Measurements from ENCODE around the gene GALNT3.

The GALNT3 gene

DNA sequence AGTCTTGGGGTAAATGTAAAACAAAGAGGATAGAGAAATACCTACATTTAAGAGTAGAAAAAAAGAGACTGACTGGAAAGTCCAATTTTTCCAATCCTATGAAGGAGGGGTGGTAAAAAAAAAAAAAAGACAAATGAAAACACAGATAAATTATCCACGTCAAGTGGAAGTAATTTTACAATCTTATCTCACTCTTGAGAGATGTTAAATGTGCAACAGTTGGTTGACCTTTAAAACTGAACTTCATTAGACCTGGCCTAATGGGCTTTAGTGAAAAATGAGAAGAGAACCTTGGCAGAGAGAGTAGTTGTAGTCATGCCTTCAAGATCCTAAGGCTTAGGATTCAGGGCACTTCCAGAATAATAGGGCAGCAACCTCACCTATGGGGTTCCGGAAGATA is 20.4 kb downstream of the GALNT3 start:
- Histone ChIP-seq H3K9me3 (replicated peaks; ENCODE audit: insufficient read depth, low read length) (no peaks in the 10 kb centered on the region), H3K9me2 (replicated peaks; ENCODE audit: insufficient read depth, low read length) (no peaks in the 10 kb centered on the region), H4K20me1 (ENCODE audit: insufficient read depth, low read length) (no peaks in the 10 kb centered on the region), H3K4me2 (ENCODE audit: low read depth, low read length) (no peak overlapping the region), H3K27ac (ENCODE audit: low read length) (no peak overlapping the region), H3K79me2 (ENCODE audit: low read length) (peaks cover 35% of the 10 kb centered on the region), H3K4me1 (ENCODE audit: low read length) (no peaks in the 10 kb centered on the region), H3K9ac (ENCODE audit: low read length) (no peak overlapping the region), H3K27me3 (replicated peaks; ENCODE audit: insufficient read depth, low read length) (no peaks in the 10 kb centered on the region), H3F3A (ENCODE audit: insufficient read depth, low read length) (no peaks in the 10 kb centered on the region), H2AFZ (ENCODE audit: low read length) (no peak overlapping the region), H3K4me3 (ENCODE audit: low read length) (no peak overlapping the region), H3K36me3 (replicated peaks; ENCODE audit: insufficient read depth, low read length) (no peaks in the 10 kb centered on the region)
- DNase-seq, result no peak
- no peak for TF ChIP-seq EZH2phosphoT487 (IDR thresholded peaks at IDR 0.05; ENCODE audit: low read length)
- TF ChIP-seq, protein P1, sequence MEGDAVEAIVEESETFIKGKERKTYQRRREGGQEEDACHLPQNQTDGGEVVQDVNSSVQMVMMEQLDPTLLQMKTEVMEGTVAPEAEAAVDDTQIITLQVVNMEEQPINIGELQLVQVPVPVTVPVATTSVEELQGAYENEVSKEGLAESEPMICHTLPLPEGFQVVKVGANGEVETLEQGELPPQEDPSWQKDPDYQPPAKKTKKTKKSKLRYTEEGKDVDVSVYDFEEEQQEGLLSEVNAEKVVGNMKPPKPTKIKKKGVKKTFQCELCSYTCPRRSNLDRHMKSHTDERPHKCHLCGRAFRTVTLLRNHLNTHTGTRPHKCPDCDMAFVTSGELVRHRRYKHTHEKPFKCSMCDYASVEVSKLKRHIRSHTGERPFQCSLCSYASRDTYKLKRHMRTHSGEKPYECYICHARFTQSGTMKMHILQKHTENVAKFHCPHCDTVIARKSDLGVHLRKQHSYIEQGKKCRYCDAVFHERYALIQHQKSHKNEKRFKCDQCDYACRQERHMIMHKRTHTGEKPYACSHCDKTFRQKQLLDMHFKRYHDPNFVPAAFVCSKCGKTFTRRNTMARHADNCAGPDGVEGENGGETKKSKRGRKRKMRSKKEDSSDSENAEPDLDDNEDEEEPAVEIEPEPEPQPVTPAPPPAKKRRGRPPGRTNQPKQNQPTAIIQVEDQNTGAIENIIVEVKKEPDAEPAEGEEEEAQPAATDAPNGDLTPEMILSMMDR (IDR thresholded peaks at IDR 0.05; ENCODE audit: low read length), result no peak
- no peak for TF ChIP-seq EZH2 (optimal IDR thresholded peaks at IDR 0.05; ENCODE audit: low read depth, low read length)

DNA sequence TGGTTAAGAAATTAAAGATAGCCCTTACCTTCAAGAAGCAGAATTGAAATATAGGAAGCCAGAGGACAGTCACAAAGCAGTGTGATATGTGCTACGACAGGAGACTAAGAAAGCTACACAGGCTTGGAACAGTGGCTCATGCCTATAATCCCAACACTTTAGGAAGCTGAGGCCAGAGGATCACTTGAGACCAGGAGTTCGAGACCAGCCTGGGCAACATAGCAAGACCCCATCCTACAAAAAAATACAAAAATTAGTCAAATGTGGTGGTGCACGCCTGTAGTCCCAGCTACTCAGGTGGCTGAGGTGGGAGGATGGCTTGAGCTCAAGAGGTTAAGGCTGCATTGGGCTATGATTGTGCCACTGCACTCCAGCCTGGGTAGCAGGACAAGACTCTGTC is 21.9 kb downstream of the GALNT3 start:
- H3K27ac ChIP-seq (ENCODE audit: low read length), result no peak overlapping the region
- H3K9ac ChIP-seq (ENCODE audit: low read length), result no peak overlapping the region
- no peak for DNase-seq
- H3K27me3 ChIP-seq (replicated peaks; ENCODE audit: insufficient read depth, low read length), result no peaks in the 10 kb centered on the region
- no peak overlapping the region for H3K4me3 ChIP-seq (ENCODE audit: low read length)
- no peak overlapping the region for H3K4me2 ChIP-seq (ENCODE audit: low read depth, low read length)
- no peaks in the 10 kb centered on the region for H3F3A ChIP-seq (ENCODE audit: insufficient read depth, low read length)
- no peaks in the 10 kb centered on the region for H4K20me1 ChIP-seq (ENCODE audit: insufficient read depth, low read length)
- no peaks in the 10 kb centered on the region for H3K36me3 ChIP-seq (replicated peaks; ENCODE audit: insufficient read depth, low read length)
- TF ChIP-seq, protein P1 (IDR thresholded peaks at IDR 0.05; ENCODE audit: low read length), result no peak
- TF ChIP-seq EZH2 (optimal IDR thresholded peaks at IDR 0.05; ENCODE audit: low read depth, low read length), result no peak
- no peak for TF ChIP-seq EZH2phosphoT487 (IDR thresholded peaks at IDR 0.05; ENCODE audit: low read length)
- H3K79me2 ChIP-seq (ENCODE audit: low read length), result peaks cover 26% of the 10 kb centered on the region
- H2AFZ ChIP-seq (ENCODE audit: low read length), result no peak overlapping the region
- no peaks in the 10 kb centered on the region for H3K9me3 ChIP-seq (replicated peaks; ENCODE audit: insufficient read depth, low read length)
- H3K9me2 ChIP-seq (replicated peaks; ENCODE audit: insufficient read depth, low read length), result no peaks in the 10 kb centered on the region
- H3K4me1 ChIP-seq (ENCODE audit: low read length), result no peaks in the 10 kb centered on the region

DNA sequence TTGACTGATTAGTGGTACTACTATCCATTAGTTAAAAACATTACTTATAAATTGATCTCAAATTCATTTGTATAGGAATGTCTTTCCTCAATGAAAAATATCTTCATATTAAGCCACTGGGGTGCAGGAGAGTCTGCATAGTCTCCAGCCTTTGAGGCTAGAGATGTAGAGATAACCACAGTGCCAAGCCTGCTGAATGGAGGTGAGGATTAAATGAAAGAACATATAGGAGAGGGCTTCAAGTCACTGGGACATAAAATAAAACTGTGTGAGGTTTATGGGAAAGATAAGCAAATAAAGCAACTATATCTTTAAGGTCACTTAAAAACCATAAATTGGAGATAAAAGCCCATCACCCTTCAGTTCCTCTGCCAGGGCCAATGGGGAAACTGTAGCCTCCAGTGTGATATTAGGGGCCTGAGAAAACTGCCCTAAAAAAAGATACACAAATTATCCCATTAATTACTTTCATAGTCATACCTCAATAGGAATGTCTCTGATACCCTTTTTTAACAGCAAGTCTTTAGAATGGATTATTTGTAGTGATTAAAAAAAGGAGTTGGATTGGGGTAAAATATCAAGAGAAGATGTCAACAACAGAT is 27.6 kb downstream of the GALNT3 start:
- Histone ChIP-seq H3K9me3 (replicated peaks; ENCODE audit: insufficient read depth, low read length) (no peaks in the 10 kb centered on the region), H3K4me1 (ENCODE audit: low read length) (no peaks in the 10 kb centered on the region), H3K9me2 (replicated peaks; ENCODE audit: insufficient read depth, low read length) (no peaks in the 10 kb centered on the region), H3K79me2 (ENCODE audit: low read length) (no peaks in the 10 kb centered on the region), H2AFZ (ENCODE audit: low read length) (no peak overlapping the region), H3K27ac (ENCODE audit: low read length) (no peak overlapping the region), H3K4me3 (ENCODE audit: low read length) (no peak overlapping the region), H3K27me3 (replicated peaks; ENCODE audit: insufficient read depth, low read length) (no peaks in the 10 kb centered on the region), H3K4me2 (ENCODE audit: low read depth, low read length) (no peak overlapping the region), H3K9ac (ENCODE audit: low read length) (no peak overlapping the region), H3F3A (ENCODE audit: insufficient read depth, low read length) (no peaks in the 10 kb centered on the region), H3K36me3 (replicated peaks; ENCODE audit: insufficient read depth, low read length) (no peaks in the 10 kb centered on the region; the same call in 1 of the 2 replicates), H4K20me1 (ENCODE audit: insufficient read depth, low read length) (no peaks in the 10 kb centered on the region)
- TF ChIP-seq EZH2 (optimal IDR thresholded peaks at IDR 0.05; ENCODE audit: low read depth, low read length) (no peak), EZH2phosphoT487 (IDR thresholded peaks at IDR 0.05; ENCODE audit: low read length) (no peak)
- TF ChIP-seq, protein P1 (IDR thresholded peaks at IDR 0.05; ENCODE audit: low read length), result no peak
- no peak for DNase-seq
